Measurements from ENCODE around the gene FABP7. TPM values are rescaled to one million over a fixed set of nuclear protein-coding genes. Genes with fewer than 3 reads are reported as not detected.

Gene FABP7
- total and polyA plus RNA-seq, 4 donors: 0.03 to 10.4 TPM; not detected in 2

- Histone ChIP-seq H3K9ac (ENCODE audit: insufficient read depth in 1 of 2, low read length in 2 of 2) (no peak overlapping the region), H3K9me3 (ENCODE audit: control insufficient read depth in 4 of 4, insufficient read depth in 3 of 4, low read length in 3 of 4) (no peaks in the 10 kb centered on the region), H3K4me3 (no peak overlapping the region), H3K27me3 (ENCODE audit: control insufficient read depth in 3 of 3, insufficient read depth in 3 of 3, low read length in 2 of 3) (no peaks in the 10 kb centered on the region), H3K4me1 (ENCODE audit: control insufficient read depth in 5 of 5, insufficient read depth in 5 of 5, low read length in 5 of 5) (peaks cover 0 to 10% (median 0%) of the 10 kb centered on the region in 5 donors), H3K27ac (ENCODE audit: low read depth in 1 of 2, low read length in 1 of 2) (no peak overlapping the region), H3K36me3 (ENCODE audit: control insufficient read depth in 4 of 4, insufficient read depth in 4 of 4, low read length in 4 of 4) (no peaks in the 10 kb centered on the region)
- TF ChIP-seq CTCF (IDR thresholded peaks at IDR 0.05; ENCODE audit: control extremely low read depth, extremely low read depth): no peak
- DNase-seq: no peak
- no peak for ATAC-seq (ENCODE audit: insufficient read depth, low FRiP score)
These were observed 3.5 kb upstream of the FABP7 start for GRCh38 chr6:122775975-122776374.

- TF ChIP-seq CTCF (IDR thresholded peaks at IDR 0.05; ENCODE audit: control extremely low read depth, extremely low read depth): no peak
- Histone ChIP-seq H3K9ac (ENCODE audit: insufficient read depth in 1 of 2, low read length in 2 of 2) (no peak overlapping the region), H3K4me3 (no peak overlapping the region), H3K9me3 (ENCODE audit: control insufficient read depth in 4 of 4, insufficient read depth in 3 of 4, low read length in 3 of 4) (no peaks in the 10 kb centered on the region), H3K36me3 (ENCODE audit: control insufficient read depth in 4 of 4, insufficient read depth in 4 of 4, low read length in 4 of 4) (no peaks in the 10 kb centered on the region), H3K27me3 (ENCODE audit: control insufficient read depth in 3 of 3, insufficient read depth in 3 of 3, low read length in 2 of 3) (no peaks in the 10 kb centered on the region), H3K27ac (ENCODE audit: low read depth in 1 of 2, low read length in 1 of 2) (no peak overlapping the region), H3K4me1 (ENCODE audit: control insufficient read depth in 5 of 5, insufficient read depth in 5 of 5, low read length in 5 of 5) (peaks cover 0 to 8% (median 0%) of the 10 kb centered on the region in 5 donors)
- no peak for DNase-seq
- ATAC-seq (ENCODE audit: insufficient read depth, low FRiP score): no peak
- WGBS, 2 donors: 96% methylated on average over 5 of the region's 5 CpGs
These were observed 1.2 kb upstream of the FABP7 start for GRCh38 chr6:122778302-122778701.

GRCh38 chr6:122778985-122779661 lies 393 bp upstream of the FABP7 start:
- peak; percentile 26 to 60 (median 45) for DNase-seq
- Histone ChIP-seq H3K27me3 (ENCODE audit: control insufficient read depth in 3 of 3, insufficient read depth in 3 of 3, low read length in 2 of 3) (no peaks in the 10 kb centered on the region), H3K4me3 (no peak overlapping the region), H3K9ac (ENCODE audit: insufficient read depth in 1 of 2, low read length in 2 of 2) (no peak overlapping the region), H3K9me3 (ENCODE audit: control insufficient read depth in 4 of 4, insufficient read depth in 3 of 4, low read length in 3 of 4) (no peaks in the 10 kb centered on the region), H3K36me3 (ENCODE audit: control insufficient read depth in 4 of 4, insufficient read depth in 4 of 4, low read length in 4 of 4) (no peaks in the 10 kb centered on the region), H3K4me1 (ENCODE audit: control insufficient read depth in 5 of 5, insufficient read depth in 5 of 5, low read length in 5 of 5) (peaks cover 0 to 8% (median 0%) of the 10 kb centered on the region in 5 donors), H3K27ac (ENCODE audit: low read depth in 1 of 2, low read length in 1 of 2) (no peak overlapping the region)
- no peak for ATAC-seq (ENCODE audit: insufficient read depth, low FRiP score)
- no peak for TF ChIP-seq CTCF (IDR thresholded peaks at IDR 0.05; ENCODE audit: control extremely low read depth, extremely low read depth)
- 66 to 68% methylated on average over 13 of the region's 13 CpGs for WGBS, 2 donors

GRCh38 chr6:122780114-122780513 lies 598 bp downstream of the FABP7 start:
- 55 to 58% methylated on average over 5 of the region's 5 CpGs for WGBS, 2 donors
- no peak for ATAC-seq (ENCODE audit: insufficient read depth, low FRiP score)
- H3K9me3 ChIP-seq (ENCODE audit: control insufficient read depth in 4 of 4, insufficient read depth in 3 of 4, low read length in 3 of 4): no peaks in the 10 kb centered on the region
- no peaks in the 10 kb centered on the region for H3K27me3 ChIP-seq (ENCODE audit: control insufficient read depth in 3 of 3, insufficient read depth in 3 of 3, low read length in 2 of 3)
- DNase-seq: no peak
- no peaks in the 10 kb centered on the region for H3K36me3 ChIP-seq (ENCODE audit: control insufficient read depth in 4 of 4, insufficient read depth in 4 of 4, low read length in 4 of 4)
- no peak for TF ChIP-seq CTCF (IDR thresholded peaks at IDR 0.05; ENCODE audit: control extremely low read depth, extremely low read depth)
- H3K27ac ChIP-seq (ENCODE audit: low read depth in 1 of 2, low read length in 1 of 2): no peak overlapping the region
- peaks cover 0 to 8% (median 0%) of the 10 kb centered on the region in 5 donors for H3K4me1 ChIP-seq (ENCODE audit: control insufficient read depth in 5 of 5, insufficient read depth in 5 of 5, low read length in 5 of 5)
- no peak overlapping the region for H3K4me3 ChIP-seq
- H3K9ac ChIP-seq (ENCODE audit: insufficient read depth in 1 of 2, low read length in 2 of 2): no peak overlapping the region
